H1 (cell line): ENCODE data around the gene SERPINB11.

Source experiments
- ATF2 ChIP-seq: IDR thresholded peaks from 2 replicates; pipeline ENCODE4 v1.6.1; 2012; ENCODE audit warnings: low read length, inconsistent platforms
- ATF3 ChIP-seq: IDR thresholded peaks from 2 replicates; pipeline ENCODE4 v1.6.1; 2011; ENCODE audit warnings: low read depth, mild to moderate bottlenecking, low read length; ENCODE audit not compliant: insufficient read depth
- BACH1 ChIP-seq: IDR thresholded peaks from 2 replicates; pipeline ENCODE4 v1.6.1; 2012; ENCODE audit warnings: low read length, improper control_type of control experiment
- BRCA1 ChIP-seq: IDR thresholded peaks from 2 replicates; pipeline ENCODE4 v1.6.1; 2012; ENCODE audit warnings: low read depth, low read length, improper control_type of control experiment
- CHD7 ChIP-seq: fragments of 300-600 bp; sonication (generic); IDR thresholded peaks from 2 replicates; pipeline ENCODE4 v1.7.1; 2012; ENCODE audit warnings: low read length, moderate library complexity, mild to moderate bottlenecking, inconsistent platforms; ENCODE audit not compliant: insufficient replicate concordance
- CREB1 ChIP-seq: IDR thresholded peaks from 2 replicates; pipeline ENCODE4 v1.6.1; 2012; ENCODE audit warnings: inconsistent platforms
- CTCF ChIP-seq, 3 experiments: IDR thresholded peaks; 1 replicate in 2 of 3; 2 replicates in 1 of 3; pipeline versions ENCODE4 v1.5.1 to v1.6.1; 2011; ENCODE audit warnings: low read length in 3 of 3, mild to moderate bottlenecking in 3 of 3, inconsistent platforms in 2 of 3, low read depth in 1 of 3, moderate library complexity in 1 of 3; ENCODE audit not compliant: insufficient read depth in 1 of 3; ENCODE audit errors: control extremely low read depth in 1 of 3
- HDAC6 ChIP-seq: IDR thresholded peaks from one replicate; pipeline ENCODE4 v1.7.1; 2012; ENCODE audit warnings: low read depth, mild to moderate bottlenecking, inconsistent platforms, low read length, moderate library complexity
- NRF1 ChIP-seq: IDR thresholded peaks from 2 replicates; pipeline ENCODE4 v1.6.1; 2011; ENCODE audit warnings: mild to moderate bottlenecking, low read depth, low read length, improper control_type of control experiment
- POLR2AphosphoS5 ChIP-seq: IDR thresholded peaks from 2 replicates; pipeline ENCODE4 v1.6.1; 2011; ENCODE audit warnings: low read depth, low read length
- SP1 ChIP-seq: IDR thresholded peaks from 2 replicates; pipeline ENCODE4 v1.6.1; 2011; ENCODE audit warnings: low read depth, low read length
- YY1 ChIP-seq: IDR thresholded peaks from 2 replicates; pipeline ENCODE4 v1.6.1; 2011; ENCODE audit warnings: low read depth, mild to moderate bottlenecking, low read length

DNA sequence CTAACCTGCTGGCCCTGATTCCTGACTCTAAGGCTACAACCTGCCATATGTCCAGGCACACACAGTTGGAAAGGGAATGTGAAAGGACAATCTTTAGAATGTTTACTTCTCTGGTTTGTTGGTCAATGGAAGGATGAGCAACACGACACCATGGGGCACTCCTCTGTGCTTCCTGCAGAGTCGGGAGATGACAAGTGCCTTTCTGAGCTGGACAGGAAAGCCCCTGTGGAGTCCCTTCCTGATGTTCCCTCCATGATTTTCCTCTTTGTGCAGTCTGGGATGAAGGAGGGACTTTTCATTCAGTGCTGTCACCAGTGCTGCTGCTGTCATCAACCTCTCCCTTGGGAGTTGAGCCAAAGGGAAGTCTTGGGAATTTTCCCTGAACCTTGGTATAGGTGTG is 49.9 kb downstream of the SERPINB11 start:
- no peak for TF ChIP-seq SP1
- TF ChIP-seq CHD7, result no peak
- TF ChIP-seq POLR2AphosphoS5, result no peak
- no peak for TF ChIP-seq CREB1
- no peak for TF ChIP-seq HDAC6
- no peak for TF ChIP-seq BRCA1
- TF ChIP-seq BACH1, result no peak
- no peak for TF ChIP-seq CTCF (IDR thresholded peaks at IDR 0.05; ENCODE audit: control extremely low read depth in 1 of 3, insufficient read depth in 1 of 3, low read depth in 1 of 3, low read length in 3 of 3)
- TF ChIP-seq ATF2, result no peak
- no peak for TF ChIP-seq NRF1
- no peak for TF ChIP-seq ATF3
- no peak for TF ChIP-seq YY1
